Kidney (tissue), 14 donors: ENCODE measurements around the gene ARHGAP35. TPM values are rescaled to one million over a fixed set of nuclear protein-coding genes. Genes with fewer than 3 reads are reported as not detected.
"Not testable (repeated sequence)": the region's sequence is repeated elsewhere in the genome, so short reads cannot be mapped to it uniquely, and the experiment has no call there.

Experiments
- DNase-seq, 5 donors: peaks; one replicate each; pipeline ENCODE4 v3.0.0-alpha.2; 2013 to 2020
- FAIRE-seq: peaks from 2 replicates; lab custom pipeline; 2012; peaks lifted over from hg19 to GRCh38; lab: Jason Lieb, UNC
- H3K27ac ChIP-seq, 2 donors: one replicate each; pipeline ENCODE4 v1.7.0; 2013; ENCODE audit warnings: low read depth in 2 of 2, low read length in 2 of 2, inconsistent platforms in 1 of 2
- H3K27me3 ChIP-seq: one replicate; pipeline ENCODE4 v1.7.1; 2013; ENCODE audit warnings: low read length, inconsistent platforms; ENCODE audit not compliant: control insufficient read depth, insufficient read depth
- H3K36me3 ChIP-seq, 3 donors: one replicate each; pipeline versions ENCODE4 v1.7.0 to v1.7.1; 2013; ENCODE audit warnings: low read length in 3 of 3, control low read depth in 1 of 3, inconsistent platforms in 1 of 3; ENCODE audit not compliant: insufficient read depth in 3 of 3, control insufficient read depth in 2 of 3
- H3K4me1 ChIP-seq, 3 donors: one replicate each; pipeline versions ENCODE4 v1.7.0 to v1.7.1; 2013; ENCODE audit warnings: low read length in 3 of 3, inconsistent platforms in 1 of 3, low read depth in 1 of 3; ENCODE audit not compliant: control insufficient read depth in 2 of 3, insufficient read depth in 2 of 3
- H3K4me3 ChIP-seq, 3 donors: one replicate each; pipeline versions ENCODE4 v1.7.0 to v1.8.1; 2013; ENCODE audit warnings: low read length in 3 of 3, control low read depth in 1 of 3, inconsistent platforms in 1 of 3
- H3K9ac ChIP-seq, 3 donors: one replicate each; pipeline versions ENCODE4 v1.7.0 to v1.7.1; 2013; ENCODE audit warnings: low read length in 3 of 3, control low read depth in 1 of 3, inconsistent platforms in 1 of 3
- H3K9me3 ChIP-seq, 3 donors: one replicate each; pipeline versions ENCODE4 v1.7.0 to v1.7.1; 2013; ENCODE audit warnings: low read length in 3 of 3, control low read depth in 1 of 3, inconsistent platforms in 1 of 3; ENCODE audit not compliant: control insufficient read depth in 2 of 3, insufficient read depth in 1 of 3
- CTCF ChIP-seq: IDR thresholded peaks from 3 replicates; pipeline ENCODE4 v1.5.1; 2012; ENCODE audit warnings: mild to moderate bottlenecking, moderate library complexity, borderline replicate concordance; ENCODE audit not compliant: insufficient read depth; ENCODE audit errors: extremely low read depth
- intact Hi-C: fragments of 100-400 bp; cut with DNase I; formaldehyde crosslinking; loops from one replicate; pipeline ENCODE4 v1.11.1; 2022
- polyA plus RNA-seq: library from polyadenylated mRNA; stranded (reverse); fragments of 350-450 nt; fragmentation: Illumina TruSeq; extraction: RNeasy Lipid Tissue Mini Kit (QIAGEN cat#74804); gene quantifications from one replicate; pipeline ENCODE4 v1.2.3, GENCODE V29; 2014; ENCODE audit warnings: low read depth, low replicate concordance; ENCODE audit not compliant: insufficient read depth
- total RNA-seq: library from RNA; stranded (reverse); fragmentation: NEBNext Ultra II Directional; extraction: Animal tissue kit (Norgen Biotek cat#: 25700); gene quantifications from one replicate; pipeline ENCODE4 v1.2.1, GENCODE V29; 2021
- donor health status: control.
- donor health status: control.
- donor health status: control.
- donor health status: control.
- donor health status: control.
- donor health status: DM: yes; HTN: yes; CAD: no.
- donor health status: Normal renal cell carcinoma (clear cell type).

The ARHGAP35 gene
- total and polyA plus RNA-seq, 2 donors from 2014 or later, result 14.0 to 53.6 TPM

GRCh38 chr19:46880431-46880830 lies 19.6 kb downstream of the ARHGAP35 start:
- Histone ChIP-seq H3K9ac (no peak overlapping the region), H3K27ac (no peak overlapping the region), H3K4me1 (peaks cover 0 to 11% (median 7%) of the 10 kb centered on the region in 3 donors), H3K9me3 (no peaks in the 10 kb centered on the region), H3K27me3 (no peaks in the 10 kb centered on the region), H3K36me3 (no peaks in the 10 kb centered on the region), H3K4me3 (no peak overlapping the region)
- FAIRE-seq (no peak), DNase-seq (no peak)
- TF ChIP-seq CTCF, result no peak
- intact Hi-C loops, result no loop called here

GRCh38 chr19:46881092-46881491 lies 20.3 kb downstream of the ARHGAP35 start:
- FAIRE-seq, result no peak

GRCh38 chr19:46882034-46882433 lies 21.2 kb downstream of the ARHGAP35 start:
- Histone ChIP-seq H3K27me3 (no peaks in the 10 kb centered on the region), H3K9me3 (no peaks in the 10 kb centered on the region), H3K9ac (no peak overlapping the region), H3K36me3 (no peaks in the 10 kb centered on the region), H3K4me3 (no peak overlapping the region), H3K4me1 (peaks cover 0 to 11% (median 9%) of the 10 kb centered on the region in 3 donors), H3K27ac (no peak overlapping the region)
- intact Hi-C loops, result no loop called here
- no peak for DNase-seq
- TF ChIP-seq CTCF, result no peak
- no peak for FAIRE-seq

More at GRCh38 chr19:46881092-46881491, 20.3 kb downstream of the ARHGAP35 start:
- no peaks in the 10 kb centered on the region for H3K36me3 ChIP-seq
- H3K9ac ChIP-seq, result no peak overlapping the region
- no peak for DNase-seq
- no peaks in the 10 kb centered on the region for H3K27me3 ChIP-seq
- H3K27ac ChIP-seq, result no peak overlapping the region
- no peak overlapping the region for H3K4me3 ChIP-seq
- intact Hi-C loops, result no loop called here
- peaks cover 0 to 11% (median 9%) of the 10 kb centered on the region in 3 donors for H3K4me1 ChIP-seq
- TF ChIP-seq CTCF, result no peak
- no peaks in the 10 kb centered on the region for H3K9me3 ChIP-seq

GRCh38 chr19:46882751-46883150 lies 22.0 kb downstream of the ARHGAP35 start:
- H3K9ac ChIP-seq, H3K27ac ChIP-seq, H3K27me3 ChIP-seq, H3K36me3 ChIP-seq, H3K9me3 ChIP-seq, FAIRE-seq, intact Hi-C loops, H3K4me3 ChIP-seq: not testable (repeated sequence)
- peak in 2 of 5 donors; percentile 55 to 70 for DNase-seq
- H3K4me1 ChIP-seq, result peaks cover 0 to 15% (median 9%) of the 10 kb centered on the region in 3 donors
